Dorsolateral prefrontal cortex (tissue), 118 donors: ENCODE data around the gene KCTD13. TPM values are rescaled to one million over a fixed set of nuclear protein-coding genes. Genes with fewer than 3 reads are reported as not detected.

ENCODE experiments used
- total RNA-seq, 120 experiments: library from RNA; stranded (reverse); gene quantifications; one replicate each; pipeline versions ENCODE4 v1.2.3 to v1.2.4, GENCODE V29; 2022

Gene KCTD13
- total RNA-seq, 120 experiments from 2014 or later, result 38.6 to 87.0 (median 61.2) TPM

Other genes starting within 250 kb of the KCTD13 start
- gene QPRT, start 247.0 kb downstream of the KCTD13 start, total RNA-seq, result 10 to 100 TPM; 10.1 to 29.5 (median 18.0) TPM
- 1 to 10 TPM in 9 of 120 experiments, under 1 TPM in 99, not detected in 12; 0.17 to 1.3 (median 0.45) TPM for gene C16orf54, start 180.2 kb downstream of the KCTD13 start, total RNA-seq
- not detected for gene ZG16, start 148.0 kb downstream of the KCTD13 start, total RNA-seq
- 10 to 100 TPM; 10.5 to 31.6 (median 21.6) TPM for gene KIF22, start 135.5 kb downstream of the KCTD13 start, total RNA-seq
- 100 to 1,000 TPM; 133 to 275 (median 174) TPM for gene MAZ, start 119.7 kb downstream of the KCTD13 start, total RNA-seq
- gene PRRT2, start 114.0 kb downstream of the KCTD13 start, total RNA-seq, result 100 to 1,000 TPM in 117 of 120 experiments, 10 to 100 TPM in 3; 59.4 to 245 (median 169) TPM
- 10 to 100 TPM; 16.6 to 44.6 (median 24.7) TPM for gene PAGR1, start 110.1 kb downstream of the KCTD13 start, total RNA-seq
- 10 to 100 TPM; 16.4 to 85.7 (median 36.1) TPM for gene MVP, start 105.8 kb downstream of the KCTD13 start, total RNA-seq
- 100 to 1,000 TPM in 36 of 120 experiments, 10 to 100 TPM in 84; 63.9 to 118 (median 94.7) TPM for gene CDIPT, start 63.0 kb downstream of the KCTD13 start, total RNA-seq
- gene SEZ6L2, start 26.7 kb downstream of the KCTD13 start, total RNA-seq, result 100 to 1,000 TPM in 106 of 120 experiments, 10 to 100 TPM in 14; 57.0 to 207 (median 139) TPM
- gene ASPHD1, start 25.7 kb downstream of the KCTD13 start, total RNA-seq, result 100 to 1,000 TPM in 28 of 120 experiments, 10 to 100 TPM in 92; 60.7 to 127 (median 92.5) TPM
- gene TMEM219, start 35.9 kb upstream of the KCTD13 start, total RNA-seq, result 100 to 1,000 TPM in 56 of 120 experiments, 10 to 100 TPM in 64; 63.3 to 177 (median 99.3) TPM
- 10 to 100 TPM; 58.7 to 87.3 (median 69.6) TPM for gene TAOK2, start 47.6 kb upstream of the KCTD13 start, total RNA-seq
- 10 to 100 TPM; 15.7 to 35.8 (median 22.7) TPM for gene HIRIP3, start 69.4 kb upstream of the KCTD13 start, total RNA-seq
- gene INO80E, start 70.0 kb upstream of the KCTD13 start, total RNA-seq, result 10 to 100 TPM; 38.6 to 73.9 (median 52.6) TPM
- 100 to 1,000 TPM in 46 of 120 experiments, 10 to 100 TPM in 74; 29.5 to 138 (median 93.2) TPM for gene DOC2A, start 84.8 kb upstream of the KCTD13 start, total RNA-seq
- not detected for gene C16orf92, start 97.0 kb upstream of the KCTD13 start, total RNA-seq
- gene TLCD3B, start 105.0 kb upstream of the KCTD13 start, total RNA-seq, result 10 to 100 TPM; 11.7 to 72.6 (median 42.0) TPM
- gene ALDOA, start 139.5 kb upstream of the KCTD13 start, total RNA-seq, result 1,000 to 10,000 TPM in 119 of 120 experiments, 100 to 1,000 TPM in 1; 996 to 2,428 (median 1,936) TPM
- gene PPP4C, start 149.8 kb upstream of the KCTD13 start, total RNA-seq, result 10 to 100 TPM; 23.6 to 41.9 (median 31.5) TPM
- gene TBX6, start 165.7 kb upstream of the KCTD13 start, total RNA-seq, result 1 to 10 TPM in 113 of 120 experiments, under 1 TPM in 7; 0.38 to 5.7 (median 2.2) TPM
- gene YPEL3, start 170.0 kb upstream of the KCTD13 start, total RNA-seq, result 100 to 1,000 TPM; 149 to 346 (median 234) TPM
- 10 to 100 TPM in 23 of 120 experiments, 1 to 10 TPM in 97; 1.6 to 23.5 (median 6.4) TPM for gene GDPD3, start 187.3 kb upstream of the KCTD13 start, total RNA-seq
- 100 to 1,000 TPM; 144 to 353 (median 233) TPM for gene MAPK3, start 197.0 kb upstream of the KCTD13 start, total RNA-seq